Urothelium cell line (cell line): ENCODE data around the gene QRICH2.
A peak's percentile ranks its signal among the peaks of the same experiment; 100 is the strongest.
"Not testable (repeated sequence)": the region's sequence is repeated elsewhere in the genome, so short reads cannot be mapped to it uniquely, and the experiment has no call there.

Source experiments
- DNase-seq: peaks from one replicate; pipeline ENCODE4 v3.0.0; 2011; ENCODE audit warnings: low spot score, mixed read lengths
- FAIRE-seq: peaks from 2 replicates; lab custom pipeline; 2011; peaks lifted over from hg19 to GRCh38; lab: Jason Lieb, UNC

The QRICH2 gene

GRCh38 chr17:76226749-76227148 is 81.3 kb downstream of the QRICH2 start:
- not testable (repeated sequence) for FAIRE-seq, DNase-seq

GRCh38 chr17:76225373-76226086 is 82.5 kb downstream of the QRICH2 start:
- DNase-seq, result not testable (repeated sequence)
- FAIRE-seq, result peak; percentile 27
